GM18517 (cell line): ENCODE measurements around the gene ADGRG1.

Experiments used
- ATAC-seq: cut with Tn5 transposase; IDR thresholded peaks from one replicate; pipeline ENCODE4 v1.9.1; 2021; ENCODE audit warnings: mild to moderate bottlenecking, moderate library complexity; ENCODE audit not compliant: unreplicated experiment

The ADGRG1 gene

GRCh38 chr16:57633383-57634064, 5.1 kb downstream of the ADGRG1 start:
- no peak for ATAC-seq

GRCh38 chr16:57634171-57634570, 5.7 kb downstream of the ADGRG1 start:
- no peak for ATAC-seq

GRCh38 chr16:57635266-57636097, 7.1 kb downstream of the ADGRG1 start:
- ATAC-seq: no peak

- ATAC-seq: no peak
Observed at GRCh38 chr16:57636184-57636583, 7.8 kb downstream of the ADGRG1 start.

- no peak for ATAC-seq
Observed at GRCh38 chr16:57637020-57637419, 8.6 kb downstream of the ADGRG1 start.

GRCh38 chr16:57637424-57637823, 9.0 kb downstream of the ADGRG1 start:
- ATAC-seq: no peak

GRCh38 chr16:57637965-57638364, 9.5 kb downstream of the ADGRG1 start:
- ATAC-seq: no peak

GRCh38 chr16:57638381-57638780, 10.0 kb downstream of the ADGRG1 start:
- ATAC-seq: no peak

- no peak for ATAC-seq
Observed at GRCh38 chr16:57639172-57639887, 10.9 kb downstream of the ADGRG1 start.

- ATAC-seq: no peak
Observed at GRCh38 chr16:57640185-57640584, 11.8 kb downstream of the ADGRG1 start.

- ATAC-seq: no peak
Observed at GRCh38 chr16:57640612-57641011, 12.2 kb downstream of the ADGRG1 start.

GRCh38 chr16:57642160-57643135, 14.0 kb downstream of the ADGRG1 start:
- no peak for ATAC-seq

- no peak for ATAC-seq
Observed at GRCh38 chr16:57643147-57643874, 14.9 kb downstream of the ADGRG1 start.

GRCh38 chr16:57643910-57644309, 15.5 kb downstream of the ADGRG1 start:
- ATAC-seq: no peak

GRCh38 chr16:57644383-57645014, 16.1 kb downstream of the ADGRG1 start:
- no peak for ATAC-seq

GRCh38 chr16:57645169-57645568, 16.7 kb downstream of the ADGRG1 start:
- no peak for ATAC-seq

GRCh38 chr16:57645691-57646387, 17.4 kb downstream of the ADGRG1 start:
- ATAC-seq: no peak

- ATAC-seq: no peak
Observed at GRCh38 chr16:57646388-57647039, 18.1 kb downstream of the ADGRG1 start.
